ENCODE measurements around the gene GOLGA2.
A peak's percentile ranks its signal among the peaks of the same experiment; 100 is the strongest.

The GOLGA2 gene

GRCh38 chr9:128257086-128257825 lies 18.6 kb downstream of the GOLGA2 start:
- TF ChIP-seq CTCF (conservative IDR thresholded peaks at IDR 0.05; ENCODE audit: low read length): no peak
- DNase-seq (ENCODE audit: low read depth): no peak

GRCh38 chr9:128254855-128255759 lies 20.7 kb downstream of the GOLGA2 start:
- TF ChIP-seq CTCF (conservative IDR thresholded peaks at IDR 0.05; ENCODE audit: low read length): peak; percentile 85
- peak; percentile 51 for DNase-seq (ENCODE audit: low read depth)
- H3K4me3 ChIP-seq (ENCODE audit: low read length): no peak overlapping the region

More at GRCh38 chr9:128257086-128257825, 18.6 kb downstream of the GOLGA2 start:
- no peak overlapping the region for H3K4me3 ChIP-seq (ENCODE audit: low read length)

GRCh38 chr9:128254362-128254761 lies 21.4 kb downstream of the GOLGA2 start:
- H3K4me3 ChIP-seq (ENCODE audit: low read length): no peak overlapping the region
- DNase-seq (ENCODE audit: low read depth): no peak
- TF ChIP-seq CTCF (conservative IDR thresholded peaks at IDR 0.05; ENCODE audit: low read length): no peak

GRCh38 chr9:128253991-128254346 lies 21.8 kb downstream of the GOLGA2 start:
- no peak for DNase-seq (ENCODE audit: low read depth)
- H3K4me3 ChIP-seq (ENCODE audit: low read length): no peak overlapping the region
- TF ChIP-seq CTCF (conservative IDR thresholded peaks at IDR 0.05; ENCODE audit: low read length): no peak

GRCh38 chr9:128253140-128253990 lies 22.4 kb downstream of the GOLGA2 start:
- no peak for DNase-seq (ENCODE audit: low read depth)
- no peak for TF ChIP-seq CTCF (conservative IDR thresholded peaks at IDR 0.05; ENCODE audit: low read length)
- no peak overlapping the region for H3K4me3 ChIP-seq (ENCODE audit: low read length)

- H3K4me3 ChIP-seq (ENCODE audit: low read length): no peak overlapping the region
- TF ChIP-seq CTCF (conservative IDR thresholded peaks at IDR 0.05; ENCODE audit: low read length): no peak
- DNase-seq (ENCODE audit: low read depth): no peak
These were observed 23.3 kb downstream of the GOLGA2 start for GRCh38 chr9:128252317-128253139.
